ENCODE measurements around the gene TLE6. TPM values are rescaled to one million over a fixed set of nuclear protein-coding genes. Genes with fewer than 3 reads are reported as not detected.

TLE6 gene
- total and polyA plus RNA-seq, 2 experiments from 2014 or later = 35.4 to 42.8 TPM

DNA sequence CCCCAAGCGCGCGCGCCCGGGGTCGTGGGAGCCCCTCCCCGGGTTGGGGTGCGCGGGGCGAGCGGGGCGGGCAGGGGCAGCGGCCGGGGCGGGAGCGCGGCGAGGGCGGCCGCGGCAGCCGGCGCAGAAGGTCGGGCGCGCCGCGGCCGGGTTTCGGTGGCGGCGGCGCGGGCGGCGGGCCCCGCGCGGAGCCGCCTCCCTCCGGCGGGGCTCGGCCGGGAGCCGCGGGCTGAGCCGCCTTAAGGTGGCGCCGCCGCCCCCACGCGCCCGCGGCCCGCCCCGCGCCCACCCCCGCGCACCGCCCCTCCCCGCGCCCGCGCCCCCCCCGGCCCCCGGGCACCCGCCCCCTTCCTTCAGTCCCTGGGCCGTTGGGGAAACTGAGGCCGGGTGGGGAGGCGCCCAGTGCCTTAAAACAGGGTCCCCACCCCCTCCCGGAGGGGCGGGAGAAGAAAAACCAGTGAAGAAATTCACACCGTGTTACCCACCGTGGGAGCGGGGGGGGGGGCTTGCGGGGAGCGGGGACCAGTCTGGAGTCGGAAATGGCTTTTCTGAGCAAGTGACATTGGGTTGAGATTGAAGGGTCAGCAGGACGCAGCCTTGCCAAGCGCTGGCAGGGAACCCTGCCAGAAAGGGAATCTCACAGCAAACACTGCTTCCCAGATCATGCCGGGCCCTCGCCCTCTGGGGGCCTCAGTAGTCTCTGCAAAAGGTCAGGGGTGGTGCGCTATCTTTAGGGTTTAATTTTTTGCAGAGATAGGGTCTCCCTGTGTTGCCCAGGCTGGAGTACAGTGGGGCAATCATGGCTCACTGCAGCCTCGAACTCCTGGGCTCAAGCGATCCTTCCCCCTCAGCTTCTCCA is 51.9 kb downstream of the TLE6 start, which contains the start of gene TLE2:
Gene TLE2, minus strand, starts transcription at position 216 of the 859 bp plus-strand sequence. CDS start 376 bp downstream, outside the sequence.
- Histone ChIP-seq H3K27ac (no peak within 1 kb of the TSS), H3K27me3 (peaks cover 7% of the 10 kb centered on the region), H3K4me1 (ENCODE audit: low read depth) (peaks cover 15% of the 10 kb centered on the region), H3K36me3 (no peaks in the 10 kb centered on the region), H3K9me3 (ENCODE audit: low read depth) (no peaks in the 10 kb centered on the region), H3K4me3 (peak within 1 kb of the TSS; percentile 93)
- TF ChIP-seq, protein P1, sequence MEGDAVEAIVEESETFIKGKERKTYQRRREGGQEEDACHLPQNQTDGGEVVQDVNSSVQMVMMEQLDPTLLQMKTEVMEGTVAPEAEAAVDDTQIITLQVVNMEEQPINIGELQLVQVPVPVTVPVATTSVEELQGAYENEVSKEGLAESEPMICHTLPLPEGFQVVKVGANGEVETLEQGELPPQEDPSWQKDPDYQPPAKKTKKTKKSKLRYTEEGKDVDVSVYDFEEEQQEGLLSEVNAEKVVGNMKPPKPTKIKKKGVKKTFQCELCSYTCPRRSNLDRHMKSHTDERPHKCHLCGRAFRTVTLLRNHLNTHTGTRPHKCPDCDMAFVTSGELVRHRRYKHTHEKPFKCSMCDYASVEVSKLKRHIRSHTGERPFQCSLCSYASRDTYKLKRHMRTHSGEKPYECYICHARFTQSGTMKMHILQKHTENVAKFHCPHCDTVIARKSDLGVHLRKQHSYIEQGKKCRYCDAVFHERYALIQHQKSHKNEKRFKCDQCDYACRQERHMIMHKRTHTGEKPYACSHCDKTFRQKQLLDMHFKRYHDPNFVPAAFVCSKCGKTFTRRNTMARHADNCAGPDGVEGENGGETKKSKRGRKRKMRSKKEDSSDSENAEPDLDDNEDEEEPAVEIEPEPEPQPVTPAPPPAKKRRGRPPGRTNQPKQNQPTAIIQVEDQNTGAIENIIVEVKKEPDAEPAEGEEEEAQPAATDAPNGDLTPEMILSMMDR (IDR thresholded peaks at IDR 0.05; ENCODE audit: low read depth, low read length) = no peak
- peak in 1 of 2 donors; percentile 39 for DNase-seq (ENCODE audit: low read depth in 1 of 2, low spot score in 1 of 2)

DNA sequence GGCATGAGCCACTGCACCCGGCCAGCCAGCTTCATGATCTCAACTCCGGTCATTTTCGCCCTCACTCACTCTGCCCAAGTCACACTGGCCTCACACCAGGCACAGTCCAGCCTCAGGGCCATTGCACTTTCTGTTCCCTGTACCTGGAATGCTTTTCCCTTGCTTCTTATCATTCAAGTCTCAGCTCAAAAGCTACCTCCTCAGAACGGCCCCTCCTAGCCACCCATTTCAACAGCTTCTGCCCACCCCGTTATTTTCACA is 54.2 kb downstream of the TLE6 start:
- H3K4me3 ChIP-seq = no peak overlapping the region
- peaks cover 7% of the 10 kb centered on the region for H3K27me3 ChIP-seq
- no peak overlapping the region for H3K27ac ChIP-seq
- H3K36me3 ChIP-seq = no peaks in the 10 kb centered on the region
- H3K9me3 ChIP-seq (ENCODE audit: low read depth) = no peaks in the 10 kb centered on the region
- TF ChIP-seq, protein P1 (IDR thresholded peaks at IDR 0.05; ENCODE audit: low read depth, low read length) = no peak
- no peak for DNase-seq (ENCODE audit: low read depth in 1 of 2, low spot score in 1 of 2)
- peaks cover 15% of the 10 kb centered on the region for H3K4me1 ChIP-seq (ENCODE audit: low read depth)

DNA sequence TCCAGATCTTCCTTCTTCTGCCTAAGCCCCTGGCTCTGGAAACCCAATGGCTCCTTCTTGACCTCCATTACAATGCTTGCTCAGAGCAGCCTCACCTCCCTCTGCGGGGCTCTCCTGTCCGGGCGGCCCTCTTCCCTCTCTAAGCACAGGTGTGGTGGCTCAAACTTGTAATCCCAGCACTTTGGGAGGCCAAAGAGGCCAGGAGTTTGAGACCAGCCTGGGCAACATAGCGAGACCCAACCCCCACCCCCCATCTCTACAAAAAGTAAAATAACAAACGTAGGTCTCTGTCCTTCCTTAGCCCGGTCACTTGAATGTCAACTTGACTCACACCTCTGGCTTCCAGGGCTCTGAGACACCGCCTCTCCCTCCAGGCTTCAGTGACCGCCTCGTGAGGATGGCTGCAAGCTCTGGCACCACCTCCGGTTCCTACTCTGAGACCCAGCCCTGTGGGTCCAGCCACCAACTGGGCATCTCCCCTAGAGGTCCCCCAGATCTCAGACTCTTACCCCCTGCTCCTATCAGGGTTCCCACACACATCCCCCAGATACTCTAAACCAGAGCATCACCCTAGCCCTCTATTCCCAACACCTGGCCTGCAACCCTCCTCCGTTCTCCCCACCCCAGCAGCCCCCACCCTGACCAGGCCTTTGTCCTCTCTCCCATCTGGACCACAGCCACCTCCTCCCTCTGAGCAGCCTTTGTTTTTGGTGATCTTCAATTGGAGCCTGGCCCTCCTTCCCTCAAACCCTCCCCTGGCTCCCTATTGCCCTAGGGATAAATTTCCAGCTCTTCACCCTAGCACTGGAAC is 56.4 kb downstream of the TLE6 start:
- H3K4me1 ChIP-seq (ENCODE audit: low read depth) = peaks cover 15% of the 10 kb centered on the region
- H3K36me3 ChIP-seq = no peaks in the 10 kb centered on the region
- H3K4me3 ChIP-seq = no peak overlapping the region
- DNase-seq (ENCODE audit: low read depth in 1 of 2, low spot score in 1 of 2) = no peak
- no peaks in the 10 kb centered on the region for H3K27me3 ChIP-seq
- no peaks in the 10 kb centered on the region for H3K9me3 ChIP-seq (ENCODE audit: low read depth)
- TF ChIP-seq, protein P1 (IDR thresholded peaks at IDR 0.05; ENCODE audit: low read depth, low read length) = no peak
- no peak overlapping the region for H3K27ac ChIP-seq

DNA sequence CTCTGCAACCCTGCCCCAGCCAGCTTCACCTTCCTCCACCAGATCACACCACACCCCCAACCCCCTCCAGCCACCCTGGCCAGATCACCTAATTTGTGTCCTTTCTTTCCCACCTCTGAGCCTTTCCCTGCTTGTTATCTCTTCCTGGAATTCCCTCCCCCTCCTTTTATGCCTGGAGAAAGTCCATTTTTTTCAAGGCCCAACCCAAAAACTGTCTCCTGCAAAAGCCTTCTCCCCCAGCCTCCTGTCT is 57.0 kb downstream of the TLE6 start:
- TF ChIP-seq, protein P1 (IDR thresholded peaks at IDR 0.05; ENCODE audit: low read depth, low read length) = no peak
- H3K9me3 ChIP-seq (ENCODE audit: low read depth) = no peaks in the 10 kb centered on the region
- no peak overlapping the region for H3K4me3 ChIP-seq
- no peaks in the 10 kb centered on the region for H3K27me3 ChIP-seq
- H3K36me3 ChIP-seq = no peaks in the 10 kb centered on the region
- DNase-seq (ENCODE audit: low read depth in 1 of 2, low spot score in 1 of 2) = peak in 1 of 2 donors; percentile 57
- H3K27ac ChIP-seq = peak overlapping the region; percentile 27
- peaks cover 15% of the 10 kb centered on the region for H3K4me1 ChIP-seq (ENCODE audit: low read depth)

DNA sequence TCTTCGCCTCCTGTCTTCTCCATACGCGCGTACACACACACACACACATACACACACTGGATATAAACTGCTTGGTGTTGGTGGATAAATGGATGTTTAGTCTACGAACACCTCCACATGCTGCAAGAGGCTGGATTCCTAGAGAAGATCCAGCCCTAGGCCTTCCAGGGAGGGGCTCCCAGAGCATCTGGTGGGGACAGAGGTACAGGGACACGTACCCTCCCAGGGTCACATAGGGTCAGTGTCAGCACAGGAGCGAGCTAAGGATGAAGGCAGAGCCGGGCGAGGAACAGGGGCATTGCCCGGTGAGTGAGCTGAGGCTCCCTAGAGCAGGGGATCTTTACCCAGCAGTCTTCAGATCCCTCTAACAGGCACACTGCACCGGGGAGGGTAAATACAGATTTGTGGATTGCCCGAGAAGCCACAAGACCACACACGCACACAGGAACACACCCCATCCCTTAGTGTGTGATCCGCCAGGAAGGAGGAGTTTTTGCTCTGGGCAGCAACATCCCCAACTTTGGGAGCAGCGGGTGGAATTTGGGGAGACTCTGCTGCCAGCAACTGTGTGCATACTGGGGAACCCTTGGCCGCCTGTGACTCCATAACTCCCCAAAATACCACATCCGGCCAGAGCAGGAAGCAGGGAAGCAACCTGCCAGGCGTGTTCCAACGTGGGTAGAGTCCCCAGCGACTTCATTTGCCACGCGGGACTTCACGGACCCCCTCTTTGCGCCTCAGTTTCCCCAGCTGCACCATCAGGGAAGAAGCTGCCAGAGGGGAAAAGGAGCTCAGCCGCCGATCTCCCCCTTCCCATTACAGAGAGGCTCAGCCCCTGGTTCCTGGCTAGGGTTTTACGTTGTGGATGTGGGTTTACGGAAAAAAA is 57.5 kb downstream of the TLE6 start:
- peak overlapping the region; percentile 27 for H3K27ac ChIP-seq
- peak overlapping the region; percentile 25 for H3K4me3 ChIP-seq
- peaks cover 15% of the 10 kb centered on the region for H3K4me1 ChIP-seq (ENCODE audit: low read depth)
- no peaks in the 10 kb centered on the region for H3K27me3 ChIP-seq
- H3K36me3 ChIP-seq = no peaks in the 10 kb centered on the region
- TF ChIP-seq, protein P1 (IDR thresholded peaks at IDR 0.05; ENCODE audit: low read depth, low read length) = no peak
- no peaks in the 10 kb centered on the region for H3K9me3 ChIP-seq (ENCODE audit: low read depth)
- peak; percentile 37 to 76 for DNase-seq (ENCODE audit: low read depth in 1 of 2, low spot score in 1 of 2)
